HL-60/S4 (cell line): ENCODE data around the gene ELMO3.

Experiments
- in situ Hi-C: fragments of 300-500 bp; cut with MboI; formaldehyde crosslinking; loops from 2 replicates; pipeline ENCODE4 v1.14.3; 2022; ENCODE audit warnings: low sequenced_read_pairs

ELMO3 gene

GRCh38 chr16:67199011-67199807, at the start of gene ELMO3:
Gene ELMO3, plus strand, starts transcription at chr16:67199131. Its CDS starts 196 bp downstream, at chr16:67199327.
- in situ Hi-C loops: no loop called here

GRCh38 chr16:67149276-67150046, 49.5 kb upstream of the ELMO3 start:
- in situ Hi-C loops: loop anchor here (10.0 kb wide), 1 partner anchor 135 kb away; no protein-coding TSS in a partner anchor

GRCh38 chr16:67150047-67150832, 48.7 kb upstream of the ELMO3 start:
- in situ Hi-C loops: loop anchor here (10.0 kb wide), 1 partner anchor 135 kb away; no protein-coding TSS in a partner anchor

DNA sequence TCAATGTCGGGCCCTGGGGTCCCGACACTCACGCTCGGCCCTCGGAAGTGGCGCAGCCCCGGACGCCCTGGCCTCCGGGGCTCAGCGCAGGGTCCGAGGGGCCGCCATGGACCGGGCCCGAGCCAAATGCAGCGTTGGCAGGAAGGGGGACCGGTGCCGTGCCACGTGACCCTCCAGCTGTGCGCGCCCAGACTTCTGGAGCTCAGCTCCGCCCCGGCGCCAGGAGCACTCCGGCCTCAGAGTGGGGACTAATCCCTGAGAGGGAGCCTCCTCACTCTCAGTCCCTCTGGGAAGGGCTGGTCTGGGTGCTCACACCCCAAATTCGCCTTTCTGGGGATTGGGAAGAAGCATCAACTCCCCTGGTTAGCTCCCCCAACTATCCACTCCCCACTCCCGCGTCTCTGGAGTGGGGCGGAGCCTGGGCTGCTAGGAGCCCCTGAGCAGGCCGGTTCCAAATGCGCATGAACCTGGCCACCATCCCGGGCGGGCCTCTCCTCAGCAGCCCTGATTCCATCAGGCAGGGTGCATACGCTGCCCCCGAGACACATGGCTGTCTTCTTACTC, 48.0 kb upstream of the ELMO3 start, which contains the start of gene B3GNT9:
Gene B3GNT9, minus strand, starts transcription at position 166 of the 564 bp plus-strand sequence. CDS start 513 bp downstream, outside the sequence.
- in situ Hi-C loops: loop anchor here (10.0 kb wide), 1 partner anchor 136 kb away; no protein-coding TSS in a partner anchor

- in situ Hi-C loops: loop anchor here (10.0 kb wide), 1 partner anchor 137 kb away; no protein-coding TSS in a partner anchor
Observed at GRCh38 chr16:67151431-67152097, 47.4 kb upstream of the ELMO3 start.

DNA sequence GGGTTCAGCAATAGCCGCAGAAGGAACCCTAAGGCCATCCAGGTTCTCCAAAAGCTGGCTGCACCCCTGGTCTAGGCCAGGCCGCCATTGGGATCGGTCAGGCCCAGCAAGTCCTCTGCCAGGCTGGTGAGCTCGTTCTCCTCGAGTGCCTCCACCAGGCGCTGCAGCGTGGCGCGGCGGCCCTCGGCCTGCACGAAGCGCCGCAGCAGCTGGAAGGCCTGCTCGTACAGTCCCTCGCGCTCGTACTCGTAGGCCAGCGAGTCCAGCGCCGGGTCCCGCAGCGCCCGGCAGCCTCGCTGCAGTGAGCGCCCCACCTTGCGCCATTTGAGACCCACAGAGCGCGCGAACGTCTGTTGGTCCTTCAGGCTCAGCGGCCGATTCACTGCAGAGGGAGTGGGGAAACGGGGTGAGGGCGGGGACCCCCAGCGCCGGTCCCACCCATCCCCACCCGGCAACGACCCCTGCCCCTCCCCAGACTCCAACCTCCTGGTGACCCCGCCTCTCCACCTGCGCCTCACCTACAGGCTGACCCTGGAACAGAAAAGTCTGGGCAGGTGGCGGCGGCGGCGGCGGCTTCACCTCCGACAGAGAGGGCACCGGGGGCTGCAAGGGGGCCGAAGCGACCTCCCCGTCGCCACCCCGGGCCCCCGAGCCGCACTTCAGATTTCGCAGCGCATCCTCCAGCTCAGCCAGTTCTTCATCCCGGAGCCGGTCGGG, 44.2 kb upstream of the ELMO3 start:
- in situ Hi-C loops: loop anchor here (10.0 kb wide), 1 partner anchor 140 kb away; no protein-coding TSS in a partner anchor

DNA sequence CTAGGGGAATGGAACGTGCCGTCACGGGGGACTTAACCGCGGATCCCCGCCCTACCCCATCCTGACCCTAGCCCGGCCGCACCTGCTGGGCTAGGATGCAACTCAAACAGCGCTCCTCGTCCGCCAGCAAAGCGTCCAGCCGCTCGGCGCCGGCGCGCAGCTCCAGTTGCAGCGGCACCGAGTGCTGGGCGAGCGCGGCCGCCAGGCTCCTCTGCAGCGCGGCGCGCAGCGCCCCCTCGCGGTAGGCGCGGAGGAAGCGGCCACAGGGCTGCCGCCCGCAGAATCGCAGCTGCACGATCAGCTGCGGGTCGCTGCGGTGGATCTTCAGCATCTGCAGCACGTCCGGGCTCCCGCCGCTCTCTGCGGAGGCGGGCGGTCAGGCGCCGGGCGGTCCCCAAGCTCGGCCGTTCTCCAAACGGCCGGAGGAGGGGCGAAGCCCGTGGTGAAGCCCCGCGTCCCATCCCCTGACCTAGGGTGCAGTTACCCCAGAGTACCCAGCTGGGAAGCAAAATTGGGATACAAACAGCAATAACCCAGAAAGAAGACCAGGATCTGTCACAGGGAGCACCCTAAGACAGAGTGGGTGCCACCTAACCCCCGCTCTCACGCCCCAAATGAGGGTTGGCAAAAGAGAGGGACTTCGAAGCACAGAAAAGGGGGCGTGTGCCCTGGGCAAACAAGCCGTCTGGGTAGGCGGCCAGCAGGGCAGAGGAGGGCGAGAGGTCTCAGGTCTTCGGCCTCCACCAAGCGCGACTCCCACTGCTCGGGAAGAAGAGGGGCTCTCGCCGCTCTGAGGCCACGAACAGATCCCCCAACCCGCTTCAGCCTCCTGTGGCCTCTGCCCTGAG, 43.4 kb upstream of the ELMO3 start:
- in situ Hi-C loops: loop anchor here (10.0 kb wide), 1 partner anchor 141 kb away; no protein-coding TSS in a partner anchor

- in situ Hi-C loops: loop anchor here (10.0 kb wide), 1 partner anchor 141 kb away; no protein-coding TSS in a partner anchor
Observed at GRCh38 chr16:67156143-67156844, 42.6 kb upstream of the ELMO3 start.

DNA sequence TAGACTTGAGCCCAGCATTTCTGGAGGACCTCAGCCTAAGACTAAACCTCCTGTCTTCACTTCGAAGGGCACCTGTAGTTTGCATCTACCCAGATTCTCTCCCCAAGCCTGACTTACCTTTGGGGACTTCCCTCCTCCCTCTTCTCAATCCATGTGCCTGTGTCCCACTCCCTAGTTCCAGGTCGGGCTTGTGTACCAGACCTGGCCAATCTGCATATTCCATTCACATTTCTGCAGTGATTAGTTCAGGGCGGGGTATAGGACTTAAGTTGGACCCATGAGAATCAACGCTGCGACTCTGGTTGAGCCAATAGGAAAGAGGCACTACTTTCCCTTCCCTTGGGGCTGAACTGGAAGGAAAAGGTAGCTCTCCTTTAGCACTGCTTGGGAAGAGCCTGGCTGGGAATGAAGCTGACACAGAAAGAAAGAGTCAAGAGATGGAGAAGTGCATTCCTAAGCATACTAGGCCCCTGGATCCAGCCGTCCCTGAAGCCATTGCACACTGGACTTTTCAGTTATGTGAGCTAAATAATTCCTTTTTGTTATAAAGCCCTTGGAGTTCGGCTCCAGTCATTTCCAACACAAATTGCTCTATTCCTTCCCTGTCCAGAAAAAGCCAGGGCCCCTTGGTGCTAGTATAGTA, 41.7 kb upstream of the ELMO3 start:
- in situ Hi-C loops: loop anchor here (10.0 kb wide), 1 partner anchor 142 kb away; no protein-coding TSS in a partner anchor

- in situ Hi-C loops: loop anchor here (10.0 kb wide), 1 partner anchor 143 kb away; no protein-coding TSS in a partner anchor
Observed at GRCh38 chr16:67157892-67158635, 40.9 kb upstream of the ELMO3 start.

DNA sequence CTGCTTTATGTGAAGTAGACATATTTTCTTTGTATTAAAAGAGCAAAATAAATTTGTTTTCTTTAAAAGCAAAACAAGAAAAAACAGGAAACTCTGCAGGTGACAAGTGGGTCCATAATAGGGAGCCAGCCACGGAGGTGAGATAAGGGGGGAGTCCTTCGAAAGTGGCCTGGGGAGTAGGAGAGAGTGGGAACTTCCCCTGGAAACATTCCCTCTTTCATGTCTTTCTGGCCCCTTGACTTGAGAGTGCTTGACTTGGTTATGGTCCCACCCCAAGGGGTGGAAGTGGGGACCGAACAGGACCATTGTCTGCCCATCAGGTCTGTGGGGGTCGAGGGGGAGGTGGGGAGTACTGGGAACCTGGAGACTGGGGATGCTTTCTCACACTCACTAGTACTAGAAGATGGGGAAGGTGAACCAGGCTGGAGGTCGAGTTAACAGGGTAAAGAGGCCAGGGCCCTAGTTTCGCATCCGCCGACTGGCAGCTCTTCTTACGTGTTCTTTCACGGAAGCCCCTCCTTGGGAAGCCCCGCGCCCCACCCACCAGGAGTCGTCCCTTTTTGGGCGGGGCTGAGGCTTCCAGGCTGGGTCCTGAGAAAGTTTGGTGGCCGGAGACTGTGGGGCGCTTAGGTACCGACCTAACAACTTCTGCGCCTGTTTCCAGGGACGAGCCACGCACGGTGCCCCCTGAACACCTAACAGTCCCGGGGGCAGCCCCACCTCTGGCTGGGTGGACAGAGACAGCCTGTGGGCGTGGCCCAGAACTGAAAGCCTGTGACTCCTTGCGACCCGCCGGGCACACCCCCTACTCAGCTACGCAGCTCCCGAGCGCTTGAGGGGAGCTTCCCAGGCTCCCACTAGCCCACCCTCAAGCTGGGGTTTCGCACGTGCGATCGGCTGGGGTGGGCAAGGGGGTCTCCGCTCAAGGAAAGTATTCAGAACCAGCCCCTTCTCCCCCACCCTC, 40.0 kb upstream of the ELMO3 start:
- in situ Hi-C loops: loop anchor here (10.0 kb wide), 1 partner anchor 144 kb away; no protein-coding TSS in a partner anchor

- in situ Hi-C loops: no loop called here
Observed at GRCh38 chr16:67161595-67162058, 37.3 kb upstream of the ELMO3 start.

GRCh38 chr16:67162506-67163163, 36.3 kb upstream of the ELMO3 start:
- in situ Hi-C loops: no loop called here
